ENCODE results near the gene ITGB1BP1.

DNA sequence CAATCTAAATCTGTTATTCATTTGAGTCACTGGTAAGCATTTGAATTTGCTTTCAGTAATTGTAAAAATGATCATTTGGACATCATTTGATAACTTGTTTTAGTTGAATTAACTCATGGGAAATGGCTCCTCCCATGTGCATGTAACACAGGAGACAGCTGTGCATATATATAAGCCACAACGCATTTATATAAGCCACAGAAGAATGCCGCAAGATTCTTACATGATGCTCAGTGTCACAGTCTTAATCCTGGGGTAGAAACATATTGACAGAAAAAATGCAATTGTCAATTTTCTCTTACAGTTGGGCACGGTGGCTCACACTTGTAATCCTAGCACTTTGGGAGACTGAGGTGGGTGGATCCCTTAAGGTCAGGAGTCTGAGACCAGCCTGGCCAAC, 37.8 kb upstream of the ITGB1BP1 start:
- no peak for TF ChIP-seq PHB2 (IDR thresholded peaks at IDR 0.05; ENCODE audit: partially characterized antibody)
- no peak for TF ChIP-seq ERF (CRISPR knock-in tag; IDR thresholded peaks at IDR 0.05)
- no peak for TF ChIP-seq ZBTB8A (CRISPR knock-in tag; IDR thresholded peaks at IDR 0.05; ENCODE audit: borderline replicate concordance, low read depth)
- no peak for TF ChIP-seq SIN3A (IDR thresholded peaks at IDR 0.05; ENCODE audit: borderline replicate concordance, low read depth, low read length)
- TF ChIP-seq, protein P1, sequence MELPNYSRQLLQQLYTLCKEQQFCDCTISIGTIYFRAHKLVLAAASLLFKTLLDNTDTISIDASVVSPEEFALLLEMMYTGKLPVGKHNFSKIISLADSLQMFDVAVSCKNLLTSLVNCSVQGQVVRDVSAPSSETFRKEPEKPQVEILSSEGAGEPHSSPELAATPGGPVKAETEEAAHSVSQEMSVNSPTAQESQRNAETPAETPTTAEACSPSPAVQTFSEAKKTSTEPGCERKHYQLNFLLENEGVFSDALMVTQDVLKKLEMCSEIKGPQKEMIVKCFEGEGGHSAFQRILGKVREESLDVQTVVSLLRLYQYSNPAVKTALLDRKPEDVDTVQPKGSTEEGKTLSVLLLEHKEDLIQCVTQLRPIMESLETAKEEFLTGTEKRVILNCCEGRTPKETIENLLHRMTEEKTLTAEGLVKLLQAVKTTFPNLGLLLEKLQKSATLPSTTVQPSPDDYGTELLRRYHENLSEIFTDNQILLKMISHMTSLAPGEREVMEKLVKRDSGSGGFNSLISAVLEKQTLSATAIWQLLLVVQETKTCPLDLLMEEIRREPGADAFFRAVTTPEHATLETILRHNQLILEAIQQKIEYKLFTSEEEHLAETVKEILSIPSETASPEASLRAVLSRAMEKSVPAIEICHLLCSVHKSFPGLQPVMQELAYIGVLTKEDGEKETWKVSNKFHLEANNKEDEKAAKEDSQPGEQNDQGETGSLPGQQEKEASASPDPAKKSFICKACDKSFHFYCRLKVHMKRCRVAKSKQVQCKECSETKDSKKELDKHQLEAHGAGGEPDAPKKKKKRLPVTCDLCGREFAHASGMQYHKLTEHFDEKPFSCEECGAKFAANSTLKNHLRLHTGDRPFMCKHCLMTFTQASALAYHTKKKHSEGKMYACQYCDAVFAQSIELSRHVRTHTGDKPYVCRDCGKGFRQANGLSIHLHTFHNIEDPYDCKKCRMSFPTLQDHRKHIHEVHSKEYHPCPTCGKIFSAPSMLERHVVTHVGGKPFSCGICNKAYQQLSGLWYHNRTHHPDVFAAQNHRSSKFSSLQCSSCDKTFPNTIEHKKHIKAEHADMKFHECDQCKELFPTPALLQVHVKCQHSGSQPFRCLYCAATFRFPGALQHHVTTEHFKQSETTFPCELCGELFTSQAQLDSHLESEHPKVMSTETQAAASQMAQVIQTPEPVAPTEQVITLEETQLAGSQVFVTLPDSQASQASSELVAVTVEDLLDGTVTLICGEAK (IDR thresholded peaks at IDR 0.05) = no peak
- TF ChIP-seq, protein P1 (CRISPR knock-in tag; IDR thresholded peaks at IDR 0.05) = no peak
- TF ChIP-seq, protein P2, sequence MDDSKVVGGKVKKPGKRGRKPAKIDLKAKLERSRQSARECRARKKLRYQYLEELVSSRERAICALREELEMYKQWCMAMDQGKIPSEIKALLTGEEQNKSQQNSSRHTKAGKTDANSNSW (CRISPR knock-in tag; IDR thresholded peaks at IDR 0.05; ENCODE audit: borderline replicate concordance) = no peak
- TF ChIP-seq CEBPB (IDR thresholded peaks at IDR 0.05; ENCODE audit: borderline replicate concordance, low read depth, low read length) = no peak
- TF ChIP-seq BRCA1 (CRISPR knock-in tag; IDR thresholded peaks at IDR 0.05) = no peak
- TF ChIP-seq KDM1A (CRISPR knock-in tag; IDR thresholded peaks at IDR 0.05) = no peak
- no peak for TF ChIP-seq ZNF468 (CRISPR knock-in tag; IDR thresholded peaks at IDR 0.05)
- no peak for TF ChIP-seq DNMT1 (CRISPR knock-in tag; IDR thresholded peaks at IDR 0.05)
- no peak for TF ChIP-seq MTA3 (CRISPR knock-in tag; IDR thresholded peaks at IDR 0.05)
- TF ChIP-seq FOXA1 (IDR thresholded peaks at IDR 0.05) = no peak
- no peak for TF ChIP-seq FOXA1 (CRISPR knock-in tag; IDR thresholded peaks at IDR 0.05)

Measured in HepG2 (cell line).